GF-D8 (cell line): Measurements from ENCODE around the gene CALN1.

ENCODE experiments used
- DNase-seq: peaks from one replicate; lab custom pipeline; 2025; lab: John Stamatoyannopoulos, UW

Gene CALN1

DNA sequence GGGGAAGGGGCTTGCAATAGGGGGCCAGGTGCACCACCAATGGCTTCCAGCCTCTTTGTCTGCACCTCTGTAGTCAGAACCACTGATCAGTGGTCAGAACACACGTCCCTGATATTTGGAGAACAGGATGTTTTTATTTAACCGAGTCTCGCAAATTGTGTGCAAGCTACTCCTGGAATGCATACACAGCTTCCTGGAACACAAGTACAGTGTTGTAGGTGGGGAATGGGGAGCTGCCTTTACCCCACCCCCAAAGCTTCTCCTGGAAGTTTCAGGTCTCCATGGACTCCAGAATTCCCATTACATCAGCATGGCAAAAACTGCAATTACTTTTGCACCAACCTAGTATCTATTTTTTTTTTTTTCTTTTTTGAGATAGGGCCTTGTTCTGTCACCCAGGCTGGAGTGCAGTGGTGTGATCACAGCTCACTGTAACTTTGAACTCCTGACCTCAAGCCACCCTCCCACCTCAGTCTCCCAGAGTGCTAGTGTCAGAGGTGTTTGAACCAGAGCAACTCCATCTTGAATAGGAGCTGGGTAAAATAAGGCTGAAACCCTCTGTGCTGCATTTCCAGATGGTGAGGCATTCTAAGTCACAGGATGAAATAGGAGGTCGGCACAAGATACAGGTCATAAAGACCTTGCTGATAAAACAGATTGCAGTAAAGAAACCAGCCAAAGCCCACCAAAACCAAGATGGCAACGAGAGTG lies 374.0 kb downstream of the CALN1 start:
- DNase-seq = no peak

DNA sequence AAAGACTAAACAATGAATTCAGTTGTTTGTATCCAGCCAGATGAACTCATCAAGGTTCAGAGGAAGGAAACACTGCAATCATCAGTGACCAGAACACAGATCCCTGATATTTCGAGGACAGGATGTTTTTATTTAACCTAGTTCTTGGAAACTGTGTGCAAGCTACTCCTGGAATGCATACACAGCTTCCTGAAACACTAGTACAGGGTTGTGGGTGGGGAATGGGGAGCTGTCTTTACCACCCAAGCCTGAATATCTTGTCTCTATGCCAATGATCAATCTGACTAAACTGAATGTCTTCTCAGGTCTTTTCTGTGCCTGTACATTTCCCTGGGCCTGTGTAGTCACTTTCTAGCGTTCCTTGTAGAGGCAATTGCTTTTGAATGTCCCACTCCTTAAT lies 374.6 kb downstream of the CALN1 start:
- no peak for DNase-seq

DNA sequence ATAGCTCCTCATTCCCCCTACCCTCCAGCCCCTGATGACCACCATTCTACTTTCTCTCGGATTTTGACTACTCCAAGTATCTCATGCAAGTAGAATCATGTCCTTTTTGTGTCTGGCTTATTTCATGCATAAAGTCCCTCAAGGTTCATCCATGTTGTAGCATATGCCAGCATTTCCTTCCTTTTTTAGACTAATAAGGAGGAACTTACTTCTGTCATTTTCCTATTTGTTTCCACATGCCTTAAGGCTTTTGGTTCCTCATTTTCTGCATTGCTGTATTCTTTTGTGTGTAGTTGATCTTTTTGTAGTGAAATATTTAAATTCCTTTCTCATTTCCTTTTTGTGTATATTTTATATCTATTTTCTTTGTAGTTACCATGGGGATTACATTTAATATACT lies 376.9 kb downstream of the CALN1 start:
- peak; percentile 65 for DNase-seq

DNA sequence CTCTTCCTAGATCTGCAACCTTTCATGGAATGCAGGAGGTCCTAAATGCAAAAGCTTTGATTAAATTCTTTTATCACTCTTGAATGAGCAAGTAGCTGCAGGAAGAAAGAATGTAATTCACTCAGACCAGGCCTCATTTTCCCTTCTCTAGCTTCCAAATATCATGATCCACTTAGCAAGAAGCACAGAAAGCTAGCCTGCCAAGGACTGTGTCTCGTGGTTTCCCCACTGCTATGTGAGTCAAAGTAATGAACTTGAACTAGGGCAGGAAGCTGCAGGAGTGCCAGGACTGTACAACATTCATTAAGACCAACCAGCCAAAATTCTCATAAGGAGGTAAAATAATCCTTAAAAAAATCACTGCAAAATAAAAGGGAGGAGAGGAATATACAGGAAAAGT lies 379.2 kb downstream of the CALN1 start:
- no peak for DNase-seq

DNA sequence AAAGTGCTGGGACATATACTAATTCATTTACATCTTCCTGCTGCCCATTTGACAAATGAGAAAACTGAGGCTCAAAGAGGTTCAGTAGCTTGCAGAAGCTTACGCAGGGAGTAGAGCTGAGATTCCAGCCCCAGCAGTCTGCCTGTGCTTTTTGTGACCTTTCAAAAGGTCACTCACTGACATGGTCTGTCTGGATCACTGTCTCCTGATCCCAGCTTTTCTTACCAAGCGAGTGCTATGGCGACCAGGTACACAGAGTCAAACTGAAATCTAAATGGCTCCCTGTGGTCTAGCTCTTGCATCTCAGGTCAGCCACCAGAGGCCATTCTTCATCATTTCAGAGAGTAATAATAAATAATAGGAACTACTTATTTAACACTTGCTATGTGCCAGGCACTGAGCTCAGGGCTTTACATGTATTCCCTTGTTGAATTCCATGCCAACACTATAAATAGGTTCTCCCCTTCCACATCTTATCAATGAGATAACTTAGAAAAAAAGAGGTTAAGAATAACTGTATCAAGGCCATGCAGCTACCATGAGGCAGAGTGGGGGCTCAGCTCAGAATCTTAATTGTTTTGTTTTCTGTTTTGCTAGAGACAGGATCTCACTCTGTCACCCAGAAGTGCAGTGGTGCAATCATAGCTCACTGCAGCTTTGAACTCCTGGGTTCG lies 381.0 kb downstream of the CALN1 start:
- no peak for DNase-seq

DNA sequence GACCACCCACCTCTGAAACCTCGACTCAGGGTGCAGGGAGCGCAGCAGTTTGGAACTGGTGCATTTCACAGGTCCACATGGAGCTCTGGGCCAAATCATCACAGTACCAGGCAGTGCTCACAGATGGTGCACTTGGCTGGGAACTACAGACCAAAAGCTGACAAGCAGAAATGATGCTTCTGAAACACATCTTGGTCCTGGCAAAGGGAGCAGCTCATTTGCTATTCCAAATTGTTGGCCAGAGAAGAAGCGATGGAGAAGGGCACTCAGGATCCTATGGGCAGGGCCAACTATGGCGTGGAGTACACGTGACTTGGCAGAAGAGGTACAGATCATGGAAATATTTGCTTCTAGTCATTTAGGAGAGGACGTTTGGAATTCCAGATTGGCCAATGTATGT lies 383.9 kb downstream of the CALN1 start:
- DNase-seq = no peak

DNA sequence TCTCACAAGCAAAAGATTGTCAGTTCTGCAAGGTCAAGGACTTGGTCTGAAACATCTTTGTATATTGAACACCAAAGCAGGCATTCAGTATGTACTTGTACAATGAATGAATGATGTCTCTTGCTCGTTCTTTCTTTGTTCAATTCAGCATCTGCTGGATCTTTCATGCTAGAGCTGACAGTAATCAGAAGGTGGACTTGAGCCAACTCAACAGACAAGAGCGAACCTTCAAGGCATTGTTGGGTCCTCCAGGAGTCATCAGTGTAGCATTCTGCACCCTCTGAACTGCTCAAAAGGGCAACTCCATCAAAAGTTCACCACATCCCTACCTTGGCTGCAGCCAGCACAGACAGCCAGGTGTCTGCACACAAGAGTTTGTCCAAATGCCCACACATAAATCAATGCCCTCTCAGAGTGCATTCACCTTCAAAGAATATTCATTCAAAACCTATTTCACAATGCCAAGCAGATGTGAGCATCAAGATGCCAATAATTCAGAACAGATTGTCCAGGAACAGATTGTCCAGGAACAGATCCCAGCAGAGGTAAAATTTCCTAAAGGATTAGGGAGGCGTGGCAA lies 386.7 kb downstream of the CALN1 start:
- no peak for DNase-seq

DNA sequence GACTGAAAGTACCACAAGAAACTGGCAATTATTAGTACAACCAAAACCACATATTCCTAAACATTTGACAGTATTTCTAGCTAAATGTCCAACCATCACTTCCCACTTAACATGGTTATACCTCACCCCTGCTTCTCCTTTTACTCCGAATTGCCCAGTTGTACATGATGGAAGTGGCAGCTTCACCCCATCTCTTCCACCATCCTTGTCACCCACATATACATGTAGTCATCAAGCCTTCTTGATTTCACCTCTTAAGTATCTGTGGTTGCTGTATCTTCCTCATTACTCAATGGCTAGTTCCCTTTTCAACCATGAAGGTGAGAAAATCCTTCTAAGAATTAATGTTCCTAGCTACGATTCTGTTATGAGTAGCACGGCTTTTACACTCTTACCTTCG lies 388.2 kb downstream of the CALN1 start:
- DNase-seq = no peak

DNA sequence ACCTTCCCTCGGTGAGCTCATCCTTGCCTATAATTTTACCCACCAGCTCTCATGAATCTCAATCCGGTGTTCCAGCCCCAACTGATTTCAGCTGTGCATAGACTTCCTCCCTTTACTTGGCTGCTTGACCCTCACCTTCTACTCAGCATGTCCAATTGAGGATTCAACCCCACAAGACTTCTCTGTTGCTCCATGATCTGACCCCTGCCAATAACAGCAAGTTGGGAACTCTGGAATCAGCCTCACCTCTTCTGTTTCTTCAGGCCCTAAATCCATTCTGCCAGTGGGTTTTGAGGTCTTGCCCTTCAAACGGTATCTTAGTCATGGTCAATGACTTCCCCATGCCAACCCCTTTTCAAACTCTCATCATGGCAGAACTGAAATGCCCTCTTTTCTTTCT lies 390.4 kb downstream of the CALN1 start:
- DNase-seq = no peak

DNA sequence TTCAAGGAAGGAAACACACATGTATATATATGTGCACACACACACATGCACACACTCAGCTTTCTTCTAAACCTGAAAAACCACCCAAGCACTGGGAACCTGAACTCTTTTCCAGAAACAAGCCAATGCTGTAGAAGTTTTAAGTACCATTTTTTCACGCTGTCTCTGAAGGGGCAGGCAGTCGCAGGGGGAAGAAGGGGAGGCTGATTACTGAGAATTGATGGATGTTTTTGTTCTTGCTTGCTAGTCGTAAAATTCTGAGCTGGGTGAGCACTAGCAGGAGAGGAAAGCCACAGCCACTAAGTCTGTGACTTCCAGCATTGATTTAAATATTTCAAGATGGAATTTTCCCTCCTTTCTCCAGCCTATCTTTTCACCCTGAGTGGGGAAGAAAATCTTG lies 391.8 kb downstream of the CALN1 start:
- no peak for DNase-seq

DNA sequence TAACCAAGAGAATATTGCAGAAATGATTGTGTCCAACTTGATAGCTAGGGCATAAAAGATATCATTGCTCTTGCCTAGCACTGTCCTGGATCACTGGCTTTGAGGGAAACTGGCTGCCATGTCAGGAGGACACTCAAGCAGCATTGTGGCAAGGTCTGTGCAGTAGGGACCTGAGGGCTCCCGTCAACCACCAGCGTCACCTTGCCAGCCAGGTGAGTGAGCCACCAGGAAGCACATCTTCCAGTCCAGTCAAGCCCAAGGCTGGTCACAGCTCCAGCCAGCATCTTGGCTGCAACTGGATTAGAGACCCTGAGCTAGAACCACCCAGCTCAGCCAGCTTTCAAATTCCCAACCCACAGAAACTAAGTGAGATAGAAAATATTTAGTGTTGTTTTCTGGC lies 392.7 kb downstream of the CALN1 start:
- no peak for DNase-seq

DNA sequence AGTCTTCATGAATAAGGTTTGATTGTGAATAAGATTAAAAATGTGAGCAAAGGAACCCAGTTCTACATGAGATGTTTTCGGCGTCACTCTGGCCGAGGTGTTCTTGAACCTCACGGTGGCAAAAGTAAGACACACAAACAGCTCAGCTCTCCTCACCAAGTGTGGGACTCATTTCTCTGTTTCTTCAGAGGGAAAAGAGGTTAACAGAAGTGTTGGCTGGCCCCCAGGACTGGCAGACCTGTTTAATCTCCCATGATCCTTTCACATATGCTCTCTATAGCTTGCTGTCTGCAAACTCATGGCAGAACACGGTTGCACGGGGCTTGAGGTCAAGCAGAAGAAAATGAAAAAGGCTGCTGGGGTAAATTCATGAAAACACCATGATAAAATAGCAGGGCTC lies 394.4 kb downstream of the CALN1 start:
- DNase-seq = no peak

DNA sequence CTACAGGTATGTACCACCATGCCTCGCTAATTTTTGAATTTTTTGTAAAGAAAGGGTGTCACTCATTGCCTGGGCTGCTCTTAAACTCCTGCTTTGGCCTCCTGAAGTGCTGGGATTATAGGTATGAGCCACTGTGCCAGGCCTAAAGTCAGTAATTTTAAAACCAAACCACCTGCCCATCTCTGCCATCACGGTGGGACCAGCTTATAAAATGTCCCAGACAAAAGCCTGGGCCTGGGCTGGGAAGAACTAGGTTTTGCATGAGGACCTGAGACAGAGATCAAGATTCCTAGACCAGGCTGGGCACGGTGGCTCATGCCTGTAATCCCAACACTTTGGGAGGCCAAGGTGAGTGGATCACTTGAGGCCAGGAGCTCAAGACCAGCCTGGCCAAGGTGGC lies 395.6 kb downstream of the CALN1 start:
- DNase-seq = no peak

DNA sequence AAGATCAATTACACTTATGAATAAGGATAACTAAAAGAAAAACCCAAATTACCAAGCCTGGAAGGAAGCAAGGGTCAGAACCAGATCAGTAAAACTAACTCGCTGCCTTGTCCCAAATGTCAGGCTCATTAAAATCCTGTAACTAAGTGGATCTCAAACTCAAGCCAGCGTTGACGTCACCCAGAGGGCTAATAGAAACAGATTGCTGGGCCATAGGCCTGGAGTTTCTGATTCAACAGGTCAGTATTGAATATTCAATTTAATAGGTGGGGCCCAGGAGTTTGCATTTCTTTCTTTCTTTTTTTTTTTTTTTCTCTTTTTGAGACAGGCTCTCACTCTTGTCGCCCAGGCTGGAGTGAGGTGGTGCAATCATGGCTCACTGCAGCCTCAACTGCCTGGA lies 397.0 kb downstream of the CALN1 start:
- DNase-seq = no peak

DNA sequence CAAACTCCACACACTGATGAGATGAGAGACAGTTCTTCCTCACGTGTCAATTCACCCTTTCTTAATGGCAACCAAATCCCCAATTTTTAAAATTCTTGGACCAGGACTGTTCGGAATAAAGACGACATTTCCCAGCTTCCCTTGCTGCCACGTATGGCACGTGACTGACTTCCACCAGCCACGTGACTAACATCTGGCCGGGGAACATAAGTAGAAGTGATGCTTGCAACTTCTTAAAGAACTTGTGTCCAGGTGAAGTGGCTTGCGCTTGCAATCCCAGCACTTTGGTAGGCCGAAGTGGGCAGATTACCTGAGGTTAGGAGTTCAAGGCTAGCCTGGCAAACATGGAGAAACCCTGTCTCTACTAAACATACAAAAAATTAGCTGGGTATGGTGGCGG lies 405.1 kb downstream of the CALN1 start:
- no peak for DNase-seq

DNA sequence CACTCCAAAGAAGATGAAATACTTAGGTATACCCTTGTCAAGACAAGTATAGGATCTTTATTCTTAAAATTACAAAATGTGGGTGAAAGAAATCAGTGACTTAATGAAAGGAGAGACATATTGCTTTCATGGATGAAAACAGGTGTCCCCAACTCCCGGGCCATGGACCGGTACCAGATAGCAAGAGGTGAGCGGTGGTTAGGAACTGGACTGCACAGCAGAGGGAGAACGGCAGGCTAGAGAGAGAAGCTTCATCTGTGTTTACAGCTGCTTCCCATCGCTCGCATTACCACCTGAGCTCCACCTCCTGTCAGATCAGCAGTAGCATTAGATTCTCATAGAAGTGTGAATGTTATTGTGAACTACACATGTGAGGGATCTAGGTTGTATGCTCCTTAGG lies 408.9 kb downstream of the CALN1 start:
- DNase-seq = no peak

DNA sequence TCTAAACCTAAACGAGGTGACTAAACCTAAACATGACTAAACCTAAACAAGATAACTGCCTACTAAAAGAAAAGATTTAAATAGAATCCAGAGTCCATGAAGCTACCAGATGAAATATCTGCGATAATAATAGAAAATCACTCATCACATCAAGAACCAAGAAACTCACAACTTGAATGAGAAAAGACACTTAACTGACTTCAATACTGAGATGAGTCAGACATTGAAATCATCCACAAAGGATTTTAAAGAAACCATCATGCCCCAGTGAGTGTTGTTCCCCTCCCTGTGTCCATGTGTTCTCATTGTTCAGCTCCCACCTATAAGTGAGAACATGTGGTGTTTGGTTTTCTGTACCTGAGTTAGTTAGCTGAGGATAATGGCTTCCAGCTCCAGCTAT lies 416.0 kb downstream of the CALN1 start:
- DNase-seq = no peak

DNA sequence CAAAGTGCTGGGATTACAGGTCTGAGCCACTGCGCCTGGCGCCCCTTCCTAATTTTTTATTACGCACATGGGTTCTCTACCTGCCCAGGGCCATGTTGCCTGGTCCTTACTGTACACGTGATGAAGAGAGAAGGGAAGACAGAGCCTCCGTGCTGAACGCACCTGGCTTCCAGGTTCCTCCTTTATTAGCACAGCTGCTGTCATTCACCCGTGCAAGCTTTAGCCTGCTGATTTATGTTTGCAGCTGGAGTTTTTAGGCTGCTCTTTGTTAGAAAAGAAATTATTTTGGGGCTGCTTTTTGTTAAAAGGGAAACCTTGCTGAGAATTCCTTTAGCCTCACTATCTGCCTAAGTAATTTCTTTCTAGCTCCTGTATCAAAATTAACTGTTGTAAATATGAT lies 417.0 kb downstream of the CALN1 start:
- DNase-seq = no peak

DNA sequence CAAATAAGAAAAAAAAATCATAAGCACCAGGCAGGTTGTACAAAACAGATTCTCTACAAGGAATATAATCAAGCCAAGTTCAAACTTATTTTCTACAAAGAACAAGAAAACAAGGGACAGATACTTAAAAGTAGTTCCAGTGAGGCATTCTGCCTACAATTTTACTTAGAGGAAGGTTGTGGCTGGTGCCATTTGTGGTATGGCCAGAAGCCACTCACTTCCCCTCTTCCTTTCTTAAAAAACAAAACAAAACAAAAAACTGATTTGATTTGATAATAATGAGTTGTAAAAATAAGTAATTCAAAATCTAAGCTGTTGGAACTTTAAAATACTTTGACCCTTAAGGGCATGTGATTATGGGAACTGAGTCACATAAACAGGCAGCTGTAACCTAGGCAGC lies 420.6 kb downstream of the CALN1 start:
- no peak for DNase-seq

DNA sequence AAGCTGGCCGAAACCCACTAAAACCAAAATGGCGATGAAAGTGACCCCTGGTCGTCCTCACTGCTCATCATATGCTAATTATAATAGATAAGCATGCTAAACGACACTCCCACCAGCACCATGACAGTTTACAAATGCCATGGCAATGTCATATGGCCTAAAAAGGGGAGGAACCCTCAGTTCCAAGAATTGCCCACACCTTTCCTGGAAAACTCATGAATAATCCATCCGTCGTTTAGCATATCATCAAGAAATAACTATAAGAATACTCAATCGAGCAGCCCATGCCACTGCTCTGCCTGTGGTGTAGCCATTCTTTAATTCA lies 422.0 kb downstream of the CALN1 start:
- no peak for DNase-seq

DNA sequence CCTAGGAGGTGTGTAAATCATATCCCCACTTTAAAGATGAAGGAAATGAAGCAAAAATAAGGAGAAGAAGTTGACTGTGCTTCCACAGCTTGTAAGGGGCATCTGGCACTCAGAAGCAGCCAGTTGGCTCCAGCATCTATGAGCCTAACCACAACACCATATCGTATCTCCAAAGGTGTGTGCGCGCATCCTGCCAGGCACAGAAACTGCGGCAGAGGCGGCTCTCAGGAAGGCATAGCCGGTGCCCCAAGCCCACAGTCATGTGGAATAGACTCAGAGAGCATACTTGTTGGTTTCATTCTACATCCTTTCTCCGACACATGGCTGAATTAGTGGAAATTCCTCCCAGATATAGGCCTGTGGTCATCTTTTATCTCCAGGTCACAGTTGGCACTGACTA lies 423.9 kb downstream of the CALN1 start:
- DNase-seq = no peak

DNA sequence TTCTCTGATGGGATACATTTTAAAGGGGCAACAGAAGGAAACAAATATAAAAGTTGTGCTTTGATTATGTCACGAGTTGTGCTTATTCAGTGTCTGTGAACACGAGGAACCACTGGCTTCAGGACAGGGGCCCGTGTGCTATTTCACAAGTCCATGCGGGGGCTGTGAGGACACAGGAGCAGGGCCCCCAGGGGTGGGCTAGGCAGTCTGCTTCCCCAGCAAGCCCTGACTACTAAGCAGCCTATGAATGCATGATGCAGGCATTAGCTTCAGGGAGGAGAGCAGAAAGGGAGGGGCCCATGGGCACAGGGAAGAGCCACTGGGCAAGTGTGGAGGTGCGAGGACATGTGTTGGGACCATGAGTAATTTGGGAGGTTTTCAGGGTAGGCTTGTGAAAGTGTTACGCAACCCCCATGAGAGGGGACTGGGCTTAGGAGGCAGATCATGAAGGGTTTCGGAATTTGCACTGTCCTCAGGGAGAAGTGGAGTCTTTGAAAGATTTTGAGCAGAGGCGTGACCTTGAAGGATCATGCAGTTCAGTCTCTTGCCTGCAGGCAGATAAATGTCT lies 424.9 kb downstream of the CALN1 start:
- DNase-seq = no peak

DNA sequence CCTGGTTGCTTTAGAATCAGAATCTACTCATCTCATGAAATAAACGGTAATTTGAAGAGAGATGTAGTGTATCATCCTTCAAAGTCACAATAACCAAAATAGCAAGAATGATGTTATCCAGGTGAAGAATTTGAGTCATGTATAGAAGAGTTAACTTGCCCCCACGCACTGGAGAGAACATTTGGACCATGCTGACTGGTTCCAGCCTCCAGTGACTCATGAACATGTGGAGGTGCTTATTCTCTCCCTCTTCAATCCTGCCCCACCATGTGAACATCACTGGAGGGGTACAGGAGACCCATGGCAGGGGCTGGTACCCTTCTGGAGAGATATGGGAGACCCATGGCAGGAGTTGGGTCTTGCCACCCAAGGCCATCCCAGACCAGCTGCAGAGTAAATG lies 427.8 kb downstream of the CALN1 start:
- no peak for DNase-seq

DNA sequence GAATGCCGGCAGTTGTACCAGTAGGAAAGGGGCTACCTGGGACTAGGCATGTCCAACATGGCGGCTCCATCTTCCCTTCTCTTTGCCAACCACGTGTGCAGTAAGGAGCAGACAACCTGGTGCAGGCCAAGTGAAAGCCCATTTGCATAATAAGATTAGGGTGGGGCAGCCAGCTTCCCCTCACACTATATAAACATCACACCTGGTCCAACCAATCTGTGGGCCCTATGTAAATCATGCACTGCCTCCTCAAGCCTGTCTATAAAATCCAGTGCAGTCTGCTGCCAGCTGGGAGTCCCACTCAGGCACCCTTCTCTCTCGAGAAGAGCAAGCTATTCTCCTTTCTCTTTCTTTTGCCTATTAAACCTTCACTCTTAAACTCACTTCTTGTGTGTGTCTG lies 429.3 kb downstream of the CALN1 start:
- DNase-seq = no peak
